Loucy (cell line): ENCODE results near the gene POC1A.

ENCODE experiments used
- H2AFZ ChIP-seq: fragments of 200-600 bp; sonication (generic); 2 replicates; pipeline ENCODE4 v1.6.0; 2016; ENCODE audit warnings: antibody characterized with exemption, mild to moderate bottlenecking, low read length, moderate library complexity
- H3F3A ChIP-seq: fragments of 200-600 bp; 2 replicates; pipeline ENCODE4 v1.6.0; 2016; ENCODE audit warnings: antibody characterized with exemption, low read depth, mild to moderate bottlenecking
- H3K27me3 ChIP-seq: fragments of 200-600 bp; sonication (generic); 2 replicates; pipeline ENCODE4 v1.6.1; 2014; ENCODE audit warnings: low read length, mild to moderate bottlenecking; ENCODE audit not compliant: insufficient read depth, poor library complexity, severe bottlenecking
- H3K36me3 ChIP-seq: fragments of 200-600 bp; sonication (generic); 2 replicates; pipeline ENCODE4 v1.6.1; 2016; ENCODE audit warnings: low read length; ENCODE audit not compliant: insufficient read depth
- H3K4me1 ChIP-seq: fragments of 200-600 bp; sonication (generic); 2 replicates; pipeline ENCODE4 v1.5.1; 2014; ENCODE audit warnings: low read length, mild to moderate bottlenecking; ENCODE audit not compliant: insufficient read depth, poor library complexity, severe bottlenecking
- H3K4me2 ChIP-seq: fragments of 200-600 bp; sonication (generic); 2 replicates; pipeline ENCODE4 v1.6.0; 2014; ENCODE audit warnings: antibody characterized with exemption, low read length, low read depth, mild to moderate bottlenecking; ENCODE audit not compliant: poor library complexity, severe bottlenecking
- H3K4me3 ChIP-seq: fragments of 200-600 bp; sonication (generic); 2 replicates; pipeline ENCODE4 v1.5.1; 2014; ENCODE audit warnings: low read length, mild to moderate bottlenecking, mixed read lengths; ENCODE audit not compliant: poor library complexity, severe bottlenecking
- H3K79me2 ChIP-seq: fragments of 200-600 bp; sonication (generic); 2 replicates; pipeline ENCODE4 v1.6.1; 2014; ENCODE audit warnings: low read length; ENCODE audit not compliant: insufficient read depth
- H3K9ac ChIP-seq: fragments of 200-600 bp; sonication (generic); 2 replicates; pipeline ENCODE4 v1.6.0; 2014; ENCODE audit warnings: mild to moderate bottlenecking, low read depth, low read length, moderate library complexity; ENCODE audit not compliant: poor library complexity, severe bottlenecking
- H3K9me2 ChIP-seq: fragments of 200-600 bp; sonication (generic); replicated peaks from 2 replicates; pipeline ENCODE4 v1.6.1; 2016; ENCODE audit warnings: low read depth, low read length, mixed read lengths
- H3K9me3 ChIP-seq: fragments of 200-600 bp; sonication (generic); 2 replicates; pipeline ENCODE4 v1.6.1; 2014; ENCODE audit warnings: mild to moderate bottlenecking, antibody characterized with exemption, low read length, low read depth; ENCODE audit not compliant: insufficient read depth
- H4K20me1 ChIP-seq: fragments of 200-600 bp; sonication (generic); 2 replicates; pipeline ENCODE4 v1.6.0; 2014; ENCODE audit warnings: antibody characterized with exemption, low read length, mild to moderate bottlenecking; ENCODE audit not compliant: insufficient read depth, poor library complexity, severe bottlenecking
- EZH2phosphoT487 ChIP-seq: fragments of 200-600 bp; IDR thresholded peaks from 2 replicates; pipeline ENCODE4 v1.6.1; 2018; ENCODE audit warnings: antibody characterized with exemption, mild to moderate bottlenecking, moderate library complexity, borderline replicate concordance
- TF ChIP-seq, protein P1 (sequence below): fragments of 200-600 bp; sonication (generic); conservative IDR thresholded peaks from 2 replicates; pipeline ENCODE4 v1.5.1; 2014; ENCODE audit warnings: mild to moderate bottlenecking, antibody characterized with exemption, low read length

POC1A gene

DNA sequence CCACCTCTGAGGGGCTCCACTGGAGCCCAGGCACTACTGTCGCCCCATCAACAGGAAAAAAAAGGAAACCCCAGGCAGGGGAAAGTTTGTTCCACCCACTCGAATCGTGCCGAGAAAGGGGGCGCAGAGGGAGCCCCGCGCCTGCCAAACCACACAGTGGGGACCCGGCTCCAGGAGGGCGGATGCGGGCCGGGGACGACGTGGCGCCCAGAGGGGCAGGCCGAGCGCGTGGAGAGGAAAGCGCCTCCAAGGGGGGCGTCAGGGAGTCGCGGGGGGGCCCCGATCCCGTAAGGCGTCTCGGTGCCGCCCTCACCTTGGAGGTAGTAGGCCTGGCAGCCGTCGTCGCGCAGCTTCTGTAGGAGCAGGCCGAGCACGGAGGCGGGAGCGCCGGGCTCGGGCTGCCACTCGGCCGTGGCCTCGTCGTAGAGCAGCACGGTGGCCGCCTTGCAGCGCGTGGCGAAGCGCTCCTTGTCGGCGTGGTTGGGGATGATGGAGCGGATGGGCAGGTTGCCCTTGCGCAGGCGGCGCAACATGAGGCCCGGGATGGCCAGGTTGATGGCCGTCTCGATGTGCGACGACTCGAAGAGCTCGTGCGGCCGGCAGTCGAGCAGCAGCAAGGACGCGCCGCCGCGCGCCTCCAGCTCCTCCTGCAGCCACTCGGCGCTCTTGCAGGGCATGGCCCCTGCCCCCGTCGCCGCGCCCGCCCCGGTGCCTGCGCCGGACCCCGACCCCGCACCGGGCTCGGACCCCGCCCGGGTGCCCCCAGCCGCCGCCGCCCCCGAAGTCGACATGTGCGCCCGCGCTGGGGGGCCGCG, 98.5 kb downstream of the POC1A start:
- peaks cover 44% of the 10 kb centered on the region for H3K79me2 ChIP-seq
- peak overlapping the region; percentile 64 for H2AFZ ChIP-seq
- peaks cover 13% of the 10 kb centered on the region for H3K36me3 ChIP-seq

DNA sequence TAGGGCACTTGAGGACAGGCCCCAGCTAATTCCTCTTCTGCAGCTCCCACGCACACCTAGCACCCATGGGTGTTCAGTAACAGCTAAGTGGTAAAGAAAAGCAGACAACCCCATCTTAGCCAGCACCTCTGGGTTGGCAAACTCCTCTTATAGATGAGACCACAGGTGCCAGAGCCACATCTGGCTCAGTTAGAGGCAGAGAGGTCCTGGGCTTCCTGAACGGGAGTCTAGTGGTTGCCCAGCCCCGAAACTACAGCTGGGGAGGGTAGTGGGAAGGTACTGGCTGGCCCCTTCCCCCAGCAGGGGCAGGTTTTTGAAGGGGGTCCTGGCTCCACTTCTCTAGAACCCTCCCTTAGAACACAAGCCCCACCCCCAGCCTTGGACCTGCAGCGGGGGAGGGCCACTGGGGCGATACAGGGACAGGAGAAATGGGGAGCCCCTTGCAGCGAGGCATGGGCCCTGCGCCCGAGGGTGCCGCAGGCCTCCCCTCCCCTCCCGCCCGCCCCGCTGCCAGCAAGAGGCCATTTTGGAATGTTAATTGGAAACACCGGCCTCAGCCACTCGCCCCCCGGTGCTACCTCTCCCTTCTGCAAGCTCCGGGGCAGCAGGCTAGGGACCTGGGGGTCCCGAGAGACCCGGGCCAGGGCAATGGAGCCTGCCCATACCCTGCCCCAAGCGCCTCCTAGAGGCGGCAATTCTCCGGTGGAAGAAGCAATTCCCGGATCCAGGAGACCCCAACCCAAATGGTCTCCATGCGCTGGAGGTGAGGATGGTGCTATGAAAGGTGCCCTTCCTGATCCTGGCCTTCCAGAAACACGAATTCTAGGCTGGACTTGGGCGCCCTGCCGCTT, 99.3 kb downstream of the POC1A start:
- TF ChIP-seq EZH2phosphoT487 = no peak
- TF ChIP-seq, protein P1, sequence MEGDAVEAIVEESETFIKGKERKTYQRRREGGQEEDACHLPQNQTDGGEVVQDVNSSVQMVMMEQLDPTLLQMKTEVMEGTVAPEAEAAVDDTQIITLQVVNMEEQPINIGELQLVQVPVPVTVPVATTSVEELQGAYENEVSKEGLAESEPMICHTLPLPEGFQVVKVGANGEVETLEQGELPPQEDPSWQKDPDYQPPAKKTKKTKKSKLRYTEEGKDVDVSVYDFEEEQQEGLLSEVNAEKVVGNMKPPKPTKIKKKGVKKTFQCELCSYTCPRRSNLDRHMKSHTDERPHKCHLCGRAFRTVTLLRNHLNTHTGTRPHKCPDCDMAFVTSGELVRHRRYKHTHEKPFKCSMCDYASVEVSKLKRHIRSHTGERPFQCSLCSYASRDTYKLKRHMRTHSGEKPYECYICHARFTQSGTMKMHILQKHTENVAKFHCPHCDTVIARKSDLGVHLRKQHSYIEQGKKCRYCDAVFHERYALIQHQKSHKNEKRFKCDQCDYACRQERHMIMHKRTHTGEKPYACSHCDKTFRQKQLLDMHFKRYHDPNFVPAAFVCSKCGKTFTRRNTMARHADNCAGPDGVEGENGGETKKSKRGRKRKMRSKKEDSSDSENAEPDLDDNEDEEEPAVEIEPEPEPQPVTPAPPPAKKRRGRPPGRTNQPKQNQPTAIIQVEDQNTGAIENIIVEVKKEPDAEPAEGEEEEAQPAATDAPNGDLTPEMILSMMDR = peak; percentile 59
- H3K27me3 ChIP-seq = no peaks in the 10 kb centered on the region
- peak overlapping the region; percentile 84 for H3K4me3 ChIP-seq
- H4K20me1 ChIP-seq = peaks cover 41% of the 10 kb centered on the region
- peaks cover 5% of the 10 kb centered on the region; the same call in 1 of the 2 replicates for H3F3A ChIP-seq
- peaks cover 43% of the 10 kb centered on the region for H3K4me1 ChIP-seq
- peaks cover 52% of the 10 kb centered on the region for H3K79me2 ChIP-seq
- peak overlapping the region; percentile 85 for H3K9ac ChIP-seq
- H3K4me2 ChIP-seq = peak overlapping the region; percentile 83
- no peaks in the 10 kb centered on the region for H3K9me2 ChIP-seq
- no peaks in the 10 kb centered on the region for H3K9me3 ChIP-seq
- peaks cover 21% of the 10 kb centered on the region for H3K36me3 ChIP-seq
- H2AFZ ChIP-seq = peak overlapping the region; percentile 64; the same call in 1 of the 2 replicates

More for the DNA sequence above, 98.5 kb downstream of the POC1A start:
- Histone ChIP-seq H3K4me2 (peak overlapping the region; percentile 83), H3F3A (peaks cover 5% of the 10 kb centered on the region; the same call in 1 of the 2 replicates), H3K27me3 (no peaks in the 10 kb centered on the region), H4K20me1 (peaks cover 41% of the 10 kb centered on the region), H3K9me3 (no peaks in the 10 kb centered on the region), H3K4me1 (peaks cover 43% of the 10 kb centered on the region), H3K9me2 (no peaks in the 10 kb centered on the region), H3K4me3 (peak overlapping the region; percentile 84), H3K9ac (peak overlapping the region; percentile 85)
- no peak for TF ChIP-seq EZH2phosphoT487
- TF ChIP-seq, protein P1 = no peak

DNA sequence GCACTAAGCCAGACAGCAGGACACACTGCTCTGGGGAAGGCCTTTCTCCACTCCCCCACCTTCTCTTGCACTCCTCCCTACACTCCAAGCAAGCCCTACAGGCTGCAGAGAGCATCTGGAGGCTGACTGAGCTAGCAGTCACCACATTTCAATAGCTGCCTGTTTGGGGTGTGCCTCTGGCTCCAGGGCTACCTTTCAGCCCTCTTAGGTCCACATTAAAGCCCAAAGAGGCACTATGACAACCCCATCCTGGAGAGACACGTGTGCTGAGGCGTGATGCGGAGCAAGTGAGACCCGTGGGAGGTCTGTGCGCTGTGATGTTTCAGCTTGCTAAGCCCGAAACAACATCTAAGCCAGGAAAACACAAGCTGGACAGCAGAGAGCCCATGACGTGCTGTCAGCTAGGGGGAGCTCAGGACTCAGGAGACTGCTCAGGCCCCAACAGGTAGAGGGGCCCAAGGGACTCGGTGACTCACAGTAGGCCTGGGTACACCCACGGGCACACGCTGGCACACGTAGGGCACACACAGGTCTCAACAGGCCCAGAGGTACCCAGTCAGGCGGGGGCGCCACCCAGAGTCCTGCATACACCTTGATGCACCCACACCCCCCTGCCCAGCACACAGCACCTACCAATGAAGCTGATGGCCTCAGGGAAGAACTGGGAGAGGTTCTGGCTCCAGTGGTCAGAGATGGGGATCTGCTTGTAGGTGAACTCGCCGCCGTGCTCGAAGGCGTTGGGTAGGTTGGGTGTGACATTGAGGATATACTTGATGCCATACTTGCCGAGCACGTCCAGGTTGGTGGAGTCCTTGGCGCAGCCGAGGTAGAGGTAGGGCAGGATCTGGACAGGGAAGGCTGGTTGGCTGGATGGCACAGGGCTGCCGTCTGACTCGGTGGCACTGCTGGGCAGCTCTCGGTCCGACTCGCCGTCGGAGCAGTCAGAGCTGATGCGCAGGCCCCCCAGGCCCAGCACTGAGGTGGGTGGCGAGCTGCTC, 100.6 kb downstream of the POC1A start:
- no peak for TF ChIP-seq EZH2phosphoT487
- TF ChIP-seq, protein P1 = peak; percentile 56
- peak overlapping the region; percentile 84 for H3K4me3 ChIP-seq
- peaks cover 32% of the 10 kb centered on the region for H3K36me3 ChIP-seq
- H3K9ac ChIP-seq = peak overlapping the region; percentile 67
- no peak overlapping the region for H2AFZ ChIP-seq
- peaks cover 5% of the 10 kb centered on the region; the same call in 1 of the 2 replicates for H3F3A ChIP-seq
- H3K4me2 ChIP-seq = peak overlapping the region; percentile 83
- peaks cover 41% of the 10 kb centered on the region for H4K20me1 ChIP-seq
- peaks cover 58% of the 10 kb centered on the region for H3K79me2 ChIP-seq
- H3K9me2 ChIP-seq = no peaks in the 10 kb centered on the region
- peaks cover 43% of the 10 kb centered on the region for H3K4me1 ChIP-seq
- no peaks in the 10 kb centered on the region for H3K9me3 ChIP-seq
- no peaks in the 10 kb centered on the region for H3K27me3 ChIP-seq
